Nephron progenitor cell (in vitro differentiated cells): ENCODE data around the gene EPHB1.
A peak's percentile ranks its signal among the peaks of the same experiment; 100 is the strongest.
"Not testable (repeated sequence)": the region's sequence is repeated elsewhere in the genome, so short reads cannot be mapped to it uniquely, and the experiment has no call there.

Source experiments
- DNase-seq: peaks from one replicate; pipeline ENCODE4 v3.0.0; 2021
- H3K27ac Mint-ChIP-seq: 2 replicates; pipeline ENCODE4 v1.8.0; 2021; ENCODE audit warnings: mild to moderate bottlenecking, moderate library complexity, mixed read lengths
- H3K27me3 Mint-ChIP-seq: 2 replicates; pipeline ENCODE4 v1.8.0; 2021; ENCODE audit warnings: mild to moderate bottlenecking, low read depth, mixed read lengths; ENCODE audit not compliant: poor library complexity
- H3K36me3 Mint-ChIP-seq: 2 replicates; pipeline ENCODE4 v1.8.0; 2021; ENCODE audit warnings: low read depth, mixed read lengths
- H3K4me1 Mint-ChIP-seq: 2 replicates; pipeline ENCODE4 v1.8.0; 2021; ENCODE audit warnings: mixed read lengths
- H3K4me3 Mint-ChIP-seq: 2 replicates; pipeline ENCODE4 v1.8.0; 2021; ENCODE audit warnings: mild to moderate bottlenecking, moderate library complexity, mixed read lengths
- H3K9me3 Mint-ChIP-seq: 2 replicates; pipeline ENCODE4 v1.8.0; 2021; ENCODE audit warnings: mild to moderate bottlenecking, moderate library complexity, mixed read lengths
- TF ChIP-seq, protein P1 (sequence below): fragments of 200-600 bp; sonication (generic); IDR thresholded peaks from 2 replicates; pipeline ENCODE4 v1.5.0; 2021; ENCODE audit warnings: antibody characterized with exemption

Gene EPHB1

DNA sequence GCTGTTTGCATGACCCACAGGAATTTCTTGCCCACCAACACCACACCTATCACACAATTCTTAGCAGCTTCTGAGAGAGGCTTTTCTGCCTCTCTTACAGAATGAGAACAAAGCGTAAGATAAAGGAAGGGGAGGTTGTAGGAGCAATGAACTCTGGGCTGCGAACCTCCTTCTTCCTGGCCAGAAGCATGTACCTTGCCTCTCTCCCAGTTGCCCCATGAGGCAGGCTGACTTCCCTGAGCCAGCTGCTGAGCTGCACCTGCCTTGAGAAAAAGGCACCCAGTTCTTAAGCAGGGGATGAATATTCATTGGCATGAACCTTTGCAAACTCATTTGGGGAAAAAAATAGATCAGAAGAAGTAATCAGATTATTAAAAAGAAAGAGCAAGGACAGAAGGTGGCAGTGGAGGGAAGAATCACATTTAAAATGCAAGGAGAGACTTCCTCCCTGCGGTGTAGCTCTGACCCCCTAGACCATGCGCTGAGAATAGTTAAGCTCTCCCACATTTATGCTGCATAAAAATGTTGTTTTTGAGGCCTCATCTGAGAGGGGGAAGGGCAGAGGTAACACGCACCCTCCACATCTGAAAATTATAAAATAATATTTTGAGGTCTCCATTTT lies 304.8 kb downstream of the EPHB1 start:
- Mint-ChIP-seq H3K9me3 (no peaks in the 10 kb centered on the region), H3K36me3 (no peaks in the 10 kb centered on the region), H3K4me3 (no peak overlapping the region), H3K4me1 (no peaks in the 10 kb centered on the region), H3K27ac (no peak overlapping the region), H3K27me3 (peaks cover 8% of the 10 kb centered on the region)
- DNase-seq: no peak
- TF ChIP-seq, protein P1, sequence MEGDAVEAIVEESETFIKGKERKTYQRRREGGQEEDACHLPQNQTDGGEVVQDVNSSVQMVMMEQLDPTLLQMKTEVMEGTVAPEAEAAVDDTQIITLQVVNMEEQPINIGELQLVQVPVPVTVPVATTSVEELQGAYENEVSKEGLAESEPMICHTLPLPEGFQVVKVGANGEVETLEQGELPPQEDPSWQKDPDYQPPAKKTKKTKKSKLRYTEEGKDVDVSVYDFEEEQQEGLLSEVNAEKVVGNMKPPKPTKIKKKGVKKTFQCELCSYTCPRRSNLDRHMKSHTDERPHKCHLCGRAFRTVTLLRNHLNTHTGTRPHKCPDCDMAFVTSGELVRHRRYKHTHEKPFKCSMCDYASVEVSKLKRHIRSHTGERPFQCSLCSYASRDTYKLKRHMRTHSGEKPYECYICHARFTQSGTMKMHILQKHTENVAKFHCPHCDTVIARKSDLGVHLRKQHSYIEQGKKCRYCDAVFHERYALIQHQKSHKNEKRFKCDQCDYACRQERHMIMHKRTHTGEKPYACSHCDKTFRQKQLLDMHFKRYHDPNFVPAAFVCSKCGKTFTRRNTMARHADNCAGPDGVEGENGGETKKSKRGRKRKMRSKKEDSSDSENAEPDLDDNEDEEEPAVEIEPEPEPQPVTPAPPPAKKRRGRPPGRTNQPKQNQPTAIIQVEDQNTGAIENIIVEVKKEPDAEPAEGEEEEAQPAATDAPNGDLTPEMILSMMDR: no peak

DNA sequence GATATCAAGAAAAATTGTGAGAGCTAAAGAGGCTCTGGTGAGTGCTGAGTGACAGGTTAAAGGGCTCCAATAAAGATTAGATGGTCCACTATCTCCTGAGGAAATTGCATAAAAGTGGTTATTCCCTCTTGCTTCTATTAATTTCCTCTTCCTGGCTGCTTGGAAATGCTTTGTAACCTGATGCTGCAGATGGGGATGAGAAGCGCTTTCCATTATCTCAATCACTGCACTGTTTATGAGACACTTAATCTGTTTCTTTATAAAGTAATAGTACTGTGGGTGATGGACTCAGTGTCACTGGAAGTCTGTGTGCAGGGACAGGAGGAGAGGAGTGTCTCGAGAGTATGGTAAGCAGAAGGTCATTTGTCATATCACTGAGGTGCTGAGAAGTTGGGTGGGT lies 305.3 kb downstream of the EPHB1 start:
- peaks cover 8% of the 10 kb centered on the region for H3K27me3 Mint-ChIP-seq
- no peaks in the 10 kb centered on the region for H3K4me1 Mint-ChIP-seq
- DNase-seq: no peak
- H3K36me3 Mint-ChIP-seq: no peaks in the 10 kb centered on the region
- H3K4me3 Mint-ChIP-seq: no peak overlapping the region
- TF ChIP-seq, protein P1: no peak
- no peaks in the 10 kb centered on the region for H3K9me3 Mint-ChIP-seq
- no peak overlapping the region for H3K27ac Mint-ChIP-seq

DNA sequence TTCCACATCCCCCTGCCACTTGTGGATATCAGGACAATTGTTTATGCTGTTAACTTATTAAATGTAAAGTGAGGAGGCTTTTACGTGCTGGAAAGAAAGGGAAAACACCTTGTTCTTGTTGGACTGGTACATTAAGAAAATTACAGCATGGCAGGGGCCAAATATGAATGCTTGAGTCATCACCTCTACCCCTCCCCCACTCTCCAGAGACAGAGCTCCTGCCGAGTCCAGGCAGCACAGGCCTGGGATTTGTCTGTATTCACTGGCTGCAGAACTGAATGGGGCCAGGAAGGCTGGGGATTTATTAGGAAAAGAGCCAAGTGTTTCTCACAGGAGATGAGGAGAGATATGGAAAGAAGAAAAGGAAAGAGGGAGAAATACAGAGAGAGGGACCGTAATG lies 308.9 kb downstream of the EPHB1 start:
- TF ChIP-seq, protein P1: no peak
- H3K27me3 Mint-ChIP-seq: peaks cover 13% of the 10 kb centered on the region
- no peaks in the 10 kb centered on the region for H3K4me1 Mint-ChIP-seq
- no peaks in the 10 kb centered on the region for H3K9me3 Mint-ChIP-seq
- no peak overlapping the region for H3K27ac Mint-ChIP-seq
- no peak for DNase-seq
- H3K4me3 Mint-ChIP-seq: no peak overlapping the region
- H3K36me3 Mint-ChIP-seq: no peaks in the 10 kb centered on the region

DNA sequence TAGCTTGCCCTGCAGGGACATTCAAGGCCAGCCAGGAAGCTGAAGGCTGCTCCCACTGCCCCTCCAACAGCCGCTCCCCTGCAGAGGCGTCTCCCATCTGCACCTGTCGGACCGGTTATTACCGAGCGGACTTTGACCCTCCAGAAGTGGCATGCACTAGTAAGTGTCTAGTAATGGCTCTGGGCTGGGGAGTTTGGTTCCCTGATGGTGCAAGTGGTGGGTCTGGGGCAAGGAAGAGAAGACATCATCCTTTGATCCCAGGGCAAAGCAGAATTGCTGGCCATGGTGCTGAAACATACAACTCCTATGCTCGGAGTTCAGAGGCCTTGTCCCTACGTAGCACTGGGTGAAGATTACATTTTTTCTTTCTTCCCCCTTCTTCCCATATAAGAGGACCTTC lies 311.4 kb downstream of the EPHB1 start:
- H3K36me3 Mint-ChIP-seq: no peaks in the 10 kb centered on the region
- no peaks in the 10 kb centered on the region for H3K4me1 Mint-ChIP-seq
- TF ChIP-seq, protein P1: no peak
- no peak overlapping the region for H3K4me3 Mint-ChIP-seq
- H3K9me3 Mint-ChIP-seq: no peaks in the 10 kb centered on the region
- H3K27me3 Mint-ChIP-seq: peaks cover 12% of the 10 kb centered on the region
- peak; percentile 81 for DNase-seq
- H3K27ac Mint-ChIP-seq: no peak overlapping the region

DNA sequence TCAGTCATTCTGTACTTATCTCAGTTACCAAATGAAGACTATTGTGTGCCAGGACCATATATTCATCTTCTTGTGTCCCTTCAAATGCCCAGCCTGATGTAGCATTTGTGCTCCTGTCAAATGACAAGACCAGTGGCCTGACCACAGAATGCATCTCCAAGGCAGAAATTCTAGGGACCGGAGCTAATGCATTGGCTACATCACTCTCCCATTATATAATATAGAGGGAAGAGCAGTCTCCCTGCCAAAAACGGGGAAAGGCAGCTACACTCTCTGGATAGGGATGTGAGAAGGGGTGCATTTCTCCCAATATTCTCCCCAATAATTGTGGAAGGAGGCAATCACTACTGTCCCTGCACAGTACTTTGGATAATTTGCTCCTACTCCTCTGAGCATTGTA lies 312.0 kb downstream of the EPHB1 start:
- Mint-ChIP-seq H3K4me1 (no peaks in the 10 kb centered on the region), H3K27ac (no peak overlapping the region), H3K36me3 (no peaks in the 10 kb centered on the region), H3K9me3 (no peaks in the 10 kb centered on the region), H3K27me3 (peaks cover 12% of the 10 kb centered on the region), H3K4me3 (no peak overlapping the region)
- TF ChIP-seq, protein P1: no peak
- no peak for DNase-seq

DNA sequence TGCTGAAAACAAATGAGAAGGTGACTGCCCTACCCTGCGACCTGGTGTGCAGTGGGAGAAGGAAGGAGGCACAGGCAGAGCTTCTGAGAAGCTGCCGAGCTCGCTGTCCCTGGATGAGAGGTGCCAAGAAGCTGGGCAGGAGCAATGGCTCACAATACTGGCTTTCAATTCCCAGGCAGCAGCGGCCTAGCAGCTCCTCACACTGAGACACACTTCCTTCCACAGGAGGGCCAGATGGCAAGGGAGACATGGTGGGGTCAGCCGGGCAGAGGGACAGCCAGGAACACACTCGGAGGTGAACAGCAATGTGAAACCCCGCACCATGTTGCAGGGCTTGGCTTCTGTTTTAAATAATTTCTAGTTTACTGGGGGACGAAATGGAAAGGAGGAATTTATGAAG lies 314.6 kb downstream of the EPHB1 start:
- DNase-seq: no peak
- Mint-ChIP-seq H3K9me3 (no peaks in the 10 kb centered on the region), H3K27ac (no peak overlapping the region), H3K27me3 (peaks cover 9% of the 10 kb centered on the region), H3K4me1 (no peaks in the 10 kb centered on the region), H3K4me3 (no peak overlapping the region), H3K36me3 (no peaks in the 10 kb centered on the region)
- TF ChIP-seq, protein P1: no peak

DNA sequence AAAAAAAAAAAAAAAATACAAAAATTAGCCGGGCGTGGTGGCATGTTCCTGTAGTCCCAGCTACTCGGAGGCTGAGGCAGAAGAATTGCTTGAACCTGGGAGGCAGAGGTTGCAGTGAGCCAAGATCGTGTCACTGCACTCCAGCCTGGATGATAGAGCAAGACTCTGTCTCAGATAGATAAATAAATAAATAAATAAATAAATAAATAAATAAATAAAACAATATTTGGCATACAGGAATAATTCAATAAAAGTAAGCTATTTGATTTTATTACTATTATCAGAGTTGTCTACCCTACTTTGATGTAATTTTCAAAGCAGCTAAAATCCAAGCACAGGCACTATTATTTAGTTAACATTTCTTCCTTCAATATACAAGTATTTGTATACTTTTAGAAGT lies 319.5 kb downstream of the EPHB1 start:
- H3K9me3 Mint-ChIP-seq, H3K27ac Mint-ChIP-seq, H3K36me3 Mint-ChIP-seq, H3K4me1 Mint-ChIP-seq, DNase-seq, H3K4me3 Mint-ChIP-seq, H3K27me3 Mint-ChIP-seq: not testable (repeated sequence)
